HL-60/S4 treated with retinoic acid at 250 ng/mL for 4 days and 3 days (cell line): ENCODE data around the gene APBA1.

Source experiments
- in situ Hi-C: fragments of 300-500 bp; cut with MboI; formaldehyde crosslinking; loops from 2 replicates; pipeline ENCODE4 v1.7.0; 2022; ENCODE audit warnings: low sequenced_read_pairs

Gene APBA1

DNA sequence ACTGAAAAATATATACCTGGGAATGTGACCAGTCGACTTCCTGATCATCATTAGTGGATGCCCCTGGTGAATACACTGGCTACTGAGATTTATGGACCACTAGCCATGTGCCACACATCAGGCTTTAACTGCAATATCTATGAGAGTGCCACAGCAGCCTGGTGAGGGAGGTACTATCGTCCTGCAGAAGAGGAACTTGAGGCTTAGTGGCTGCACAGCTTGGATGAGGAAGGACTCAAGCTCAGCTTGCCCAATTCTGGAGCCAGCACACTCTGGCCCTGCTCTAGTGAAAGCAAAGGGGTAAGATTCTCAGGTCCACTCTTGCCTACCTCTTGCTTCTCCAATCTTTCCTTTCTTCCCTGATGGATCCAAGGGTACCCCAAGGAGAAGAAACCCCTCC, 217.8 kb downstream of the APBA1 start:
- in situ Hi-C loops, result no loop called here

DNA sequence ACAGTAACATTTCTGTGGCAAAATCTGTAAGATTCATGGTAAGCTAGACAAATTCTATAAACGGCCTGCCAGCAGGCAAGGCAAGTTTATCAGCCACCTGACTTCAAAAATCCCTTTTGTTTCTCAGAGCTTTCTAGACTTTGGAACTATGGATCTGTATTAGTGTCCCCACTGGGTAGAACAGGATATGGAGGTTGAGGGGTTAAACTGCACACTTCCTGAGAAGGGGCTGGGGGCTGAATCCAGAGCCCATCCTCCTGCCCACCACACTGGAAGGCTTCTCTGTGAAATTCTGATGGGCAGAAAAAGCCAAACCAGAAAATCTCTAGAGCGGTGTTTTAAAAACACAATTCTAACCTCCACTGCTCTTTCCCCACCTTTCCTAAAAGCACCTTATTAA, 218.4 kb downstream of the APBA1 start:
- in situ Hi-C loops, result no loop called here

DNA sequence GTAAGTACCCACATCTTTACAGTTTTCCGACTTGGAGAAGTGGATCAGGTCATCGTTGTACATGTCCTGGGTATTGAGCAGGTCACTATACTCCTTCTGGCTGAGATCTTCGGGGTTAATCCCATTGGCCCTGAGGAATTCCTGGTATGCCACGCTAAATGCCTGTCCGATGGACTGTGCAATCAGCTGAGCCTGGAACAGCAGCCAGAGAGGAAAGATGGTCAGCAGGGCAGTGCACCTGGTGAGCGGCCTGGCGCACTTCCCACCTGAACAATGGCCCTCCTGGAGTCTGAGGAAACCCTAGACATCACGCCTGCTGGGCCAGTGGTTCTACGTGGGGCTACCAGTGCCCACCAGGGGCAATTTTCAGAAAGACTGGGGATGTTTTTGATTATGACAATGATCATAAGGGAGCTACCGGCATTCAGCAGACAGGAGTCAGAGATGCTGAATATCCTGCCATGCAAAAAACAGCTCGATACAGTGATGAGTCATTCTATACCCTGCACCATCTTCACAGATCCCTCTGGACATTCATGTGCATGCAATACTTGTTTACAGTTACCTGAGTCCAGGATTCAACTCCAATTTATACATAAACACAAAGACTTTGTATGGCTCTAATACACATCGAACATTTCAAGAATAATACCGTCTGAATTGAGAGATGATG, 219.9 kb downstream of the APBA1 start:
- in situ Hi-C loops, result no loop called here

DNA sequence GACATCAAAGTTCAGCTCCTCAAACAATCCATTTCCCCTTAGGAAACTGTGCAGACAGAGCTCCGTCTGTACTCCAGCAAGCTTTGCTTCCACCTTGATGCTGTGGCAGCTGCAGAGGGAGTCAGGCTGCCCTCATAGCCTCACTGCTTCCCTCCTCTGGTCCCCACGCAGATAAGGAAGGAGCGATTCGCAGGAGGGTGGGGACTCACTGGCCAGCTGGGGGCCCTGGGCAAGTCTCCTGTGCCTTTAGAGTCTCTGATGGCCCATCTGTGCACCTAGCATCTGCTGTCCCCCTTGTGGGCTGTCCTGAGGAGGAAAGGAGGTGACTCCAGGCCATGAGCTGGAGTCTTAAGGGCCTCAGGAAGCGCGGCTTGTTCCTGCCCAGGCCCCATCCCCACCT, 225.7 kb downstream of the APBA1 start:
- in situ Hi-C loops, result loop anchor here (25.0 kb wide), 1 partner anchor 466 kb away; no protein-coding TSS in a partner anchor

DNA sequence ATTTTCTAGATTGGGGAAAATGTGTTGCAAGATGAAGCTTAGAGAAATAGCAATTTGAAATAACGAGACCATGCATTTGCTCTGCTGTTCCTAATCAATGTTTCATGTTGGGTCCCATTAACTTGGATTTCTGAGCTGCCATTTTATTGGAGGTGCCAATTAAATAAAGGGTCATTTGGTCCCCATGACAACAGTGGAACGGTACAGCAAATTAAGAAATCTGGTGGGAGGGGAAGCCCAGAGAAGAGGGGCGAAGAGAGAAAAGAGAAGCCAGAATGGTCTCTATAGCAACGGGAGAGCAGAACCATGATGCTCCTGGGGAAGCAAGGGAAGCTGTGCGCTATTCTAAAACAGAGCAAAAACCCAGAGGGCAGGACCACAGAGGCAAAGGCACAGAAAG, 226.9 kb downstream of the APBA1 start:
- in situ Hi-C loops, result loop anchor here (25.0 kb wide), 1 partner anchor 467 kb away; no protein-coding TSS in a partner anchor

DNA sequence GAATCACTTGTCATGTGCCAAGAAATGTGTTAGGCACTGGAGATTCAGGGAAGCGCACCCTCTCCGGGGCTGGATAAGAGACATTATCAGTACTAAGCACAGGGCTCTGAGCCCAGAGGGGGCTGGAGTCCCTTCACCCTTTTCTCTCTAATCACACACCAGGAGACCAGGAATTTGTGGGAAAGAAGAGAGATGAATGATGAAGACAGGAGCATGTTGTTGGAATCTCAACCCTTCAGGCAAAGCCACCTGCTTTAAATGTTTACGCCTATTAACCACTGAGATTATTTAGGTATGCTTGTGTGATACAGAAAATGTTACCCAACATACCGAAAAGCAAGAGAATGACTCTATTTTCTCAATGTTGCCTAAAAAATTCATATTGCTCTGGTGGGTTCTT, 227.4 kb downstream of the APBA1 start:
- in situ Hi-C loops, result loop anchor here (25.0 kb wide), 1 partner anchor 468 kb away; no protein-coding TSS in a partner anchor

DNA sequence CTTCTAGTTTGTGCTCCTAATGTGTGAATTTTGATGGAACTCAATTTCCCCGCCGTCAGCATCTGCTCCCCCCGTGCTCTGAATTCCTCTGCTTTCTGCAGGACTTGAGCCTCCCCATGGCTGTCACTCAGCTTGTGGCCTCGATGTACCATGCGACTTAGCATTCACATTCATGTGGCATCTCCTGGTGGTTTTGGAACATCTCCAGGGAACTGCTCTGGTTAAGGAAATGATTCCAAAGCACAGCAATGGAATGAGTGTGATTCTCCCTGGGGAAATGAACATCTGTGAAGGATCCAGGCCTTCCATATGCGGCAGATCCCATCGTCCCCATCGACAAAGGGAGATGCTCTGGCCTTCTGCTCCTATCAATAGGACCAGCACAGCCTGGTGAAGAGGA, 228.2 kb downstream of the APBA1 start:
- in situ Hi-C loops, result loop anchor here (25.0 kb wide), 1 partner anchor 468 kb away; no protein-coding TSS in a partner anchor

DNA sequence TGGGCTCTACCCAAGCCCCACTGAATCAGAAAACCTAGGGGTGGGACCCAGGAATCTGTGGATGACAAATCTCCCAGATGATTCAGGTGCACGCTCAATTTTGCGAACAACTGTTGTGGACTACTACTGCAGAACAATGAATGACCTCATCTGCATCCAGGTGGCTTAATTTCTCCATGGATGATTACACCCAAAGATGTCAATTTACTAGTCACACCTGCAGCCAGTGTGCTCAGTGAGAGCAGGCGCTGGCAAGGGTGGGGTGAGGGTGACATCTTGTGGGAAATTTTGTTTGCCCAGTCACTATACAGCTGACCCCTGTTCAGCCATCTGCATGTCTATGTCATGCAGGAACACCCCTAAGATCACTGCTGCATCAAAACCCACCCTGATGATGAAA, 229.0 kb downstream of the APBA1 start:
- in situ Hi-C loops, result loop anchor here (25.0 kb wide), 1 partner anchor 469 kb away; no protein-coding TSS in a partner anchor

DNA sequence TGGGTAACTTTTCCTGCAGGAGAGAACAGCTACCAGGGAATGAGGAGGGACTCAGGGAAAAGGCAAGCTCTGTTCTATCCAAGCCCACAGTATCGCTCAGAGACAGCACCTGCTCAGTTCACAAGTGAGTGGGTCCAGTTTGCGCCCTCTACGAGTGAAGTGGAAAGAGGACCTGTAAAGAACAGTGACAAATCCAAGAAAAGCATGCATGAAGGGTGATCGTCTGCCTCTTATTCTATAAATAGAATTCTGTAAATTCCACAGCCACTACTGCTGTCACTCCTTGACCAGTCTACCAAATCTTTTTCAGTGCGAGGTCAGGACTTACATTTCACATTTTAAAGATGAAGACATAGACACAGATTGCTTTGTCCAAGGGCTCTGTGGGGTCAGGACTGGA, 229.7 kb downstream of the APBA1 start:
- in situ Hi-C loops, result loop anchor here (25.0 kb wide), 1 partner anchor 470 kb away; no protein-coding TSS in a partner anchor

DNA sequence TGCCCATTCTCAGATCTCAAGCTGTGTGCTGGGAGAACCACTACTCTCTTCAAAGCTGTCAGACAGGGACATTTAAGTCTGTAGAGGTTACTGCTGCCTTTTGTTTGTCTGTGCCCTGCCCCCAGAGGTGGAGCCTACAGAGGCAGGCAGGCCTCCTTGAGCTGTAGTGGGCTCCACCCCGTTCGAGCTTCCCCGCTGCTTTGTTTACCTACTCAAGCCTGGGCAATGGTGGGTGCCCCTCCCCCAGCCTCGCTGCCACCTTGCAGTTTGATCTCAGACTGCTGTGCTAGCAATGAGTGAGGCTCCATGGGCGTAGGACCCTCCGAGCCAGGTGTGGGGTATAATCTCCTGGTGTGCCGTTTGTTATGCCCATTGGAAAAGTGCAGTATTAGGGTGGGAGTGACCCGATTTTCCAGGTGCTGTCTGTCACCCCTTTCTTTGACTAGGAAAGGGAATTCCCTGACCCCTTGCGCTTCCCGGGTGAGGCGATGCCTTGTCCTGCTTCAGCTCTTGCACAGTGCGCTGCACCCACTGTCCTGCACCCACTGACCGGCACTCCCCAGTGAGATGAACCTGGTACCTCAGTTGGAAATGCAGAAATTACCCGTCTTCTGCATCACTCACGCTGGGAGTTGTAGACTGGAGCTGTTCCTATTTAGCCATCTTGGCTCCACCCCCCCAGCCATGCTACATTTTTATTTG, 231.8 kb downstream of the APBA1 start:
- in situ Hi-C loops, result loop anchor here (25.0 kb wide), 1 partner anchor 472 kb away; no protein-coding TSS in a partner anchor

DNA sequence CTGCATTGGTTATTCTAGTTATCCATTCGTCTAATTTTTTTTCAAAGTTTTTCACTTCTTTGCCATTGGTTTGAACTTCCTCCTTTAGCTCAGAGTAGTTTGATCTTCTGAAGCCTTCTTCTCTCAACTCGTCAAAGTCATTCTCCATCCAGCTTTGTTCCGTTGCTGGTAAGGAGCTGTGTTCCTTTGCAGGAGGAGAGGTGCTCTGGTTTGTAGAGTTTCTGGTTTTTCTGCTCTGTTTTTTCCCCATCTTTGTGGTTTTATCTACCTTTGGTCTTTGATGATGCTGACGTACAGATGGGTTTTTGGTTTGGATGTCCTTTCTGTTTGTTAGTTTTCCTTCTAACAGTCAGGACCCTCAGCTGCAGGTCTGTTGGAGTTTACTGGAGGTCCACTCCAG, 232.5 kb downstream of the APBA1 start:
- in situ Hi-C loops, result loop anchor here (25.0 kb wide), 1 partner anchor 473 kb away; no protein-coding TSS in a partner anchor

DNA sequence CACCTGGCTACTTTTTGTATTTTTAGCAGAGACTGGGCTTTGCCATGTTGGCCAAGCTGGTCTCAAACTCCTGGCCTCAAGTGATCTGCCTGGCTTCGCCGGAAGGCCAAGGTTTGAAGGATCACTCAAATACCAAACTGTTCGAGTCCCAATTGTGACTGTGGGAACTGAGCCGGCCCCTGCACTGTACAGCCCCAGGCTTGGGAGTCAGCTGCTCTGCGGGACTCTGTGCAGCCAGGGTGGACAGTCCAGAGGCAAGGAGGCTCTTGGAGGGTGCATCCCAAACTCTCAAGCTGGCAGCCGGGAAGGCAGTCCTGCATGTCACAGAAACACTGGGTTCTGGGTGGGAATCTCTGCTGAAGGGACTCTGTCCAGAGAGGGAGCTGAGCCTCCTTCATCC, 238.2 kb downstream of the APBA1 start:
- in situ Hi-C loops, result loop anchor here (25.0 kb wide), 1 partner anchor 478 kb away; no protein-coding TSS in a partner anchor

DNA sequence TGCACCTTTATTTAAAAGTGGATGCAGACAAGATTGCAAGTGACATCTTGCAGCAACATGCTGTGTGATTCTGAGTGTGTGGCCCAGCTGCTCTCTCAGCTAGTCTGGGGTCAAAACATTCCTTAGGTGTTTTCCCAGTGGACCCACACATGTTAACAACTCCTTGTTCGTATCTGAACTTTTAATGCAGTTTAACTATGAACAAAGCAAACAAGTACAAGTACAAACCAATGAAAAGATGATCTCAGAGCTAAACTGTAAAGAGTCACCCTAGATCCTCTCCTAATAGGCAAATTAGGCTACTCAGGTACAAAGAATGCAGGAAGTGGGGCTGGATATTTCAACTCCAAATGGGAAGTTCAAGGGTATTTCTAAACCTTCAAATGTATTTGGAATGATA, 238.8 kb downstream of the APBA1 start:
- in situ Hi-C loops, result loop anchor here (25.0 kb wide), 1 partner anchor 479 kb away; no protein-coding TSS in a partner anchor

DNA sequence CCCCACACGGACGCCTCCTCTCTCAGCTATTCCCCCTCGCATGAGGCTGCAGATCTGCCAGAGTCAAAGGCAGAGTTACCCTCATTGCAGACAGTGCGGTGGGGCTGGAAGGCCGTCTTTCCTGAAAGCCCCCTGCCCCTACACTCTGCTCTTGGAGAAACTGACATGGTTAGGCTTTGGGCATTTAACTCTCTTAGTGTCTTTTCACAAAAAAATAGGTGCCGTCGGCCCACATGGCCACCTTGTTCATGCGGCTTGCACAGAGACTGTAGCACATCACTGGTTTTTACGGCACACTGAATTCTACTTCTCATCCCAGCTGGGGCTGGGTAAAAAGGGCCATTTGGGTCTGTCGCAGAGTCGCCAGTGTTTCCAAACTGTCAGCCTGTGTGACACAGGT, 239.5 kb downstream of the APBA1 start:
- in situ Hi-C loops, result loop anchor here (25.0 kb wide), 1 partner anchor 480 kb away; no protein-coding TSS in a partner anchor

DNA sequence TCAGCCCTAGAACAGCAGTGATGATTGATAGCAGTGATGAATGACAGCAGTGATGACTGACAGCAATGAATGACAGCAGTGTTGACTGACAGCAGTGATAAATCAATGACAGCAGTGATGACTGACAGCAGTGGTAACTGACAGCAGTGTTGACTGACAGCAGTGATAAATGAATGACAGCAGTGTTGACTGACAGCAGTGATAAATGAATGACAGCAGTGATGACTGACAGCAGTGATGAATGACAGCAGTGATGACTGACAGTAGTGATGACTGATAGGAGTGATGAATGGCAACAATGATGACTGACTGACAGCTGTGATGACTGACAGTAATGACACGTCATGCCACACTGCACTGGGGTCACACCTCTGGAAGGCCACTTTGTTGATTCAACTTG, 240.4 kb downstream of the APBA1 start:
- in situ Hi-C loops, result loop anchor here (25.0 kb wide), 1 partner anchor 481 kb away; no protein-coding TSS in a partner anchor

DNA sequence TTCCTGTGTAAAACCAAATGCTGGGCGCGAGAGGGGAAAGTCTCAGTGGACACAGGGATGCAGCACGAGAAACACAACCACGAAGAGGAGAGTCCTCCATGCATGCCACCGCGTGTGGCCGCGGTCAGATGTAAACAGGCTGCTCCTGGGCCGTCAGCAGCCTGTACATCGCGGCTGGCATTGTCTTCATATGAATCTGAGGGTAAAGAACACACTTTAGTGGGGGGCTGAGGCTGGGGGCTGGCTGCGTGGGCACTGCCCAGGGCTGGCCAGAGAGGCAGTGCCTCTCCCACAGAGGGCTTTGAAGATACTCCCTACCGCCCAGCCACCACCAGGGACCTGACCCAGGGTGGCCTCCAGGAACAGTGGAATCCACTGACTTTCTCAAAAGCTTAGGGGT, 241.0 kb downstream of the APBA1 start:
- in situ Hi-C loops, result loop anchor here (25.0 kb wide), 1 partner anchor 481 kb away; no protein-coding TSS in a partner anchor

DNA sequence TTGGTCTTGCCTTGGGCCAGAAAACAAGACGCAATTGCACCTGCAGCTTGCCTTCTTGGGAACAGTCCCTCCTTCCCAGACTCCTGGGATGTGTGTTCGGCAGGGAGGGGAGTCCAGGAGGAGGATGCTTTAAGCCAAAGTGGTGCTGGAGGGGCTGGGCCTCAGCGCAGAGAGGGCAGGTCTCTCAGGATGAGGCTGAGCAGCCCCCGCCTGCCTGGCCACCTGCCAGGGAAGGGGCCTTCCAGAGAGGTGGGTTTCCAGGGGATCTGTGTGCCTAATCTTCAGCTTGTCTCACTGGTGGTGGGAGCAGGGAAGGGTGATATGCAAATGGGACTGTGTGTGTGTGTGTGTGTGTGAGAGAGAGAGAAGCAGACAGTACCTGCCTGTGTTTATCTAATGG, 242.0 kb downstream of the APBA1 start:
- in situ Hi-C loops, result loop anchor here (25.0 kb wide), 1 partner anchor 482 kb away; no protein-coding TSS in a partner anchor

DNA sequence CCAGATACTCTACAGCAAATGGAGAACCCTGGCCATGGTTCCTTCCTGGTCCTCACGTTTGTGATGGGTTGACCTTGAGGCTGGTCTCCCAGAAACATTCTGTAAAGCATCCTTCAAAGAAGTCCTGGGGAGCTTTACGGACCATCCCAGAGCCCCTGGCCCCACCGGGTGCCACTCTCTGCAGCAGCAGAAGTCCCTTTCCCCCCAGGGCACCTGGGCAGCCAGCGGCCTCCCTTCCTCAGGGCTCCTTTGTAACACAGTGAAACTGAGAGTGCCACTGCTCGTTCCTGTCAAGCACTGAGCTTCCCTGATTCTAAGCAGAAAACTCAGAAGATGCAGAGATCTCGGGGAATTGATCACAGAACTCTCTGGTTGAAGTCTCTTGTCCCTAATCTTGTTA, 242.9 kb downstream of the APBA1 start:
- in situ Hi-C loops, result loop anchor here (25.0 kb wide), 1 partner anchor 483 kb away; no protein-coding TSS in a partner anchor

DNA sequence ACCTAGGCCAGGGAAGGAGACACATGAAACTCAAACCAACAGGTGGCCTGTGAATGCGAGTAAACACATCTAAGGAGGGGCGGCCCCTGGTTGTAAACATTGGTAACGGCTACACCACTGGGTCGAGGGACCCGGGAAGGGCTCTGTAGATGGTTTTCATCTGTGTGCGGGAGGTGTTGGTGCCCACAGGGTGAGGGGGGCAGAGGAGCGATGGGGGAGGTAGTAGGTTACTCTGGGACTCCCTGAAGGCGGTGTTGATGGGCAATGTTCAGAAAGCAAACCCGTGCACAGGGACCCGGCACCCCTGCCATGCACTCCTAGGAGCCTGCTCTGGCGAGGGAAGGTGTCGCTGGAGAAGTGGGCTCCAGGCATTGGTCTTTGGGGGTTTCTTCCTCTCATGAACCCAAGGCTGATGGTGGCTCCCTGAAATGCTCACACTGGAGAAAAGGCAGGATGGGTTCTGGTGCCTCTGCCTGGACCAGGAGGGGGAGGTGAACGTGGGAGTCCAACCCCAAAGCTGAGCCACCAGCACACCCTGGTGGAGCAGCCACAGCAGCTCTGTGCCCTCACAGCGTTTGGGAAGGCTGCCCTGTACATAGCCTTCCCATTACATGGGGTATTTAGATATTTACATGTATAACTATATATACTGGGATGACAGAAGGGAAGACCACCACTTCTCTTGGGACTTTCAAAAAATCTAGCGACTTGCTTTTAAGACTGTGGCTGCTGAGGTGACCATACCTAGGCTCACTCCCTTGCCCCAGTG, 244.0 kb downstream of the APBA1 start:
- in situ Hi-C loops, result loop anchor here (25.0 kb wide), 1 partner anchor 484 kb away; no protein-coding TSS in a partner anchor

DNA sequence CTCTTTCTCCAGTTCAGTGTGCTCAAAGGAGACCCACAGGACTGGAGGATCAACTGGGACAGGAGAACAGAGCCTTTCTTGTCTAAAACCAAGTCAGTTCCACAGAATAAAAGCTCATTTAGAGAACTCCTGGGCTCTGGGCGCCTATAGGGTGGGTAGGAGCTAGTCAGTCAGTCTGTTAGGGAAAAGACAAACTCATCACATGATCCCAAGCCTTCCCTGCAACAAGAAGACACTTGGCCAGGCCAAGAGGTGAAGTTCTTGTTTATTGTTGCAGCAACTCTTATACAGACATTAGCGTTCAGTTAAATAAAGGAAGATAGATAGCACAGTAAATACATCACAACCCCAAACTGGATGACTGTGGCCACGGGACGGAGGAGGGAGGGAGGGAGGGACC, 244.9 kb downstream of the APBA1 start:
- in situ Hi-C loops, result loop anchor here (25.0 kb wide), 1 partner anchor 485 kb away; no protein-coding TSS in a partner anchor
